Fibroblast of lung (primary cell): ENCODE results near the gene GRIK4.

Experiments
- EZH2 ChIP-seq: IDR thresholded peaks from 2 replicates; pipeline ENCODE4 v1.5.1; 2012; ENCODE audit warnings: low read length, control low read depth, mild to moderate bottlenecking; ENCODE audit errors: missing control alignments
- TF ChIP-seq, protein P1 (sequence below), 2 donors: IDR thresholded peaks in 1 of 2; conservative IDR thresholded peaks in 1 of 2; 1 replicate in 1 of 2; 2 replicates in 1 of 2; pipeline ENCODE4 v1.5.1; 2011 to 2012; ENCODE audit warnings: low read length in 2 of 2, control low read depth in 1 of 2, inconsistent platforms in 1 of 2, low read depth in 1 of 2, mild to moderate bottlenecking in 1 of 2

DNA sequence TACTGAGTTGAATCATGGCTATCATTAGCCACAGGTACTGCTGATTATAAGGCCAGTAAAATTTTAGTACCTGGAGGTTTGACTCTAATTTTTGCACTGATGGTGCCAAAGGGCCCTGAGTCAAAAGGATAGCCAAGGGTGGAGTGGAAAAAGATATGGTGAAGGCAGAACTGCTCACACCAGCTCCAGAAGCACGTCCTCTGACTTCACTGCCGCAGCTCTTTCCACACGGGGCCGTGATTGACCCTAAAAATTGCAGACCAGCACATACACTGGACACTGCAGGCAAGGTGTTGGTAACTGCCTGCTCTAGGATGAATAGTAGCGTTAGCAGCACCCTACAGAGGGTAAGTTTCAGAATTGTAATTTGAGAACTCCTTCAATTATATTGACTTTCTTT is 25.4 kb upstream of the GRIK4 start:
- TF ChIP-seq, protein P1, sequence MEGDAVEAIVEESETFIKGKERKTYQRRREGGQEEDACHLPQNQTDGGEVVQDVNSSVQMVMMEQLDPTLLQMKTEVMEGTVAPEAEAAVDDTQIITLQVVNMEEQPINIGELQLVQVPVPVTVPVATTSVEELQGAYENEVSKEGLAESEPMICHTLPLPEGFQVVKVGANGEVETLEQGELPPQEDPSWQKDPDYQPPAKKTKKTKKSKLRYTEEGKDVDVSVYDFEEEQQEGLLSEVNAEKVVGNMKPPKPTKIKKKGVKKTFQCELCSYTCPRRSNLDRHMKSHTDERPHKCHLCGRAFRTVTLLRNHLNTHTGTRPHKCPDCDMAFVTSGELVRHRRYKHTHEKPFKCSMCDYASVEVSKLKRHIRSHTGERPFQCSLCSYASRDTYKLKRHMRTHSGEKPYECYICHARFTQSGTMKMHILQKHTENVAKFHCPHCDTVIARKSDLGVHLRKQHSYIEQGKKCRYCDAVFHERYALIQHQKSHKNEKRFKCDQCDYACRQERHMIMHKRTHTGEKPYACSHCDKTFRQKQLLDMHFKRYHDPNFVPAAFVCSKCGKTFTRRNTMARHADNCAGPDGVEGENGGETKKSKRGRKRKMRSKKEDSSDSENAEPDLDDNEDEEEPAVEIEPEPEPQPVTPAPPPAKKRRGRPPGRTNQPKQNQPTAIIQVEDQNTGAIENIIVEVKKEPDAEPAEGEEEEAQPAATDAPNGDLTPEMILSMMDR (conservative IDR thresholded peaks at IDR 0.05 in 1 of 2, IDR thresholded peaks at IDR 0.05 in 1 of 2; ENCODE audit: low read depth in 1 of 2, low read length in 2 of 2), result no peak
- TF ChIP-seq EZH2, result no peak
